HCT116 (cell line): ENCODE data around the gene OPRD1. TPM values are rescaled to one million over a fixed set of nuclear protein-coding genes. Genes with fewer than 3 reads are reported as not detected.
A peak's percentile ranks its signal among the peaks of the same experiment; 100 is the strongest.
"Not testable (repeated sequence)": the region's sequence is repeated elsewhere in the genome, so short reads cannot be mapped to it uniquely, and the experiment has no call there.

Experiments
- ATAC-seq: fragments of 200-7000 bp; cut with Tn5 transposase; 2 replicates; pipeline ENCODE4 v1.9.1; 2020; ENCODE audit warnings: mild to moderate bottlenecking, moderate library complexity
- BruUV-seq: library from RNA; stranded (reverse); fragments of 400-500 nt; replicated peaks from 2 replicates; lab custom pipeline; 2021; lab: Mats Ljungman, UMichigan
- CTCF ChIA-PET: fragments of 300-600 bp; sonication (Branson Sonifier 250); formaldehyde crosslinking; loops from one replicate; lab custom pipeline; 2021; ENCODE audit warnings: antibody characterized with exemption; lab: Charles Lee
- POLR2A ChIA-PET: fragments of 300-600, 350-600 bp; sonication (Branson Sonifier 250); formaldehyde crosslinking; loops from one replicate; lab custom pipeline; 2021; ENCODE audit warnings: antibody characterized with exemption; lab: Charles Lee
- RAD21 ChIA-PET, 2 experiments: fragments of 300-600 bp; sonication (Branson Sonifier 250); formaldehyde crosslinking; loops; one replicate each; lab custom pipeline; 2023; ENCODE audit warnings: low total read pairs in 2 of 2; ENCODE audit not compliant: uncharacterized antibody in 2 of 2, unreplicated experiment in 2 of 2, low non-redundant PET in 1 of 2; lab: Charles Lee
- DNase-seq: peaks from one replicate; pipeline ENCODE4 v3.0.0-alpha.2; 2010; ENCODE audit warnings: low read depth, low spot score
- H2AFZ ChIP-seq: fragments of 200-600 bp; shearing (Covaris generic), sonication (generic); 2 replicates; pipeline ENCODE4 v1.6.1; 2017; ENCODE audit warnings: low read depth, mixed run types, mixed read lengths, antibody characterized with exemption, low read length; ENCODE audit not compliant: poor library complexity, severe bottlenecking
- H3K27ac ChIP-seq: 2 replicates; pipeline ENCODE4 v1.5.1; 2012; ENCODE audit warnings: low read depth, low read length
- H3K27me3 ChIP-seq: fragments of 200-600 bp; sonication (generic); 2 replicates; pipeline ENCODE4 v1.6.1; 2016; ENCODE audit warnings: mixed run types, low read length, mixed read lengths; ENCODE audit not compliant: insufficient read depth
- H3K36me3 ChIP-seq, 2 experiments: fragments of 200-500 bp in 1 of 2; fragments of 200-600 bp in 1 of 2; sonication (Bioruptor generic) in 1 of 2; sonication (generic) in 1 of 2; 2 replicates each; pipeline versions ENCODE4 v1.5.1 to v1.6.1; 2014 to 2016; ENCODE audit warnings: low read length in 2 of 2, inconsistent platforms in 1 of 2, mixed read lengths in 1 of 2, mixed run types in 1 of 2; ENCODE audit not compliant: insufficient read depth in 2 of 2, control insufficient read depth in 1 of 2
- H3K4me1 ChIP-seq, 2 experiments: fragments of 200-600 bp in 1 of 2; sonication (generic) in 1 of 2; 2 replicates each; pipeline versions ENCODE4 v1.5.1 to v1.6.1; 2012 to 2017; ENCODE audit warnings: low read length in 2 of 2, inconsistent platforms in 1 of 2, mild to moderate bottlenecking in 1 of 2, mixed read lengths in 1 of 2, mixed run types in 1 of 2, moderate library complexity in 1 of 2; ENCODE audit not compliant: insufficient read depth in 2 of 2, control insufficient read depth in 1 of 2
- H3K4me2 ChIP-seq: fragments of 200-600 bp; sonication (generic); 2 replicates; pipeline ENCODE4 v1.6.1; 2017; ENCODE audit warnings: mixed run types, low read length, mixed read lengths
- H3K4me3 ChIP-seq, 2 experiments: fragments of 200-600 bp in 1 of 2; sonication (generic) in 1 of 2; replicated peaks in 1 of 2; 2 replicates each; pipeline ENCODE4 v1.5.1; 2011 to 2016; ENCODE audit warnings: low read length in 2 of 2, control low read depth in 1 of 2, low read depth in 1 of 2, mild to moderate bottlenecking in 1 of 2, mixed read lengths in 1 of 2, mixed run types in 1 of 2
- H3K79me2 ChIP-seq: fragments of 200-600 bp; sonication (generic); 2 replicates; pipeline ENCODE4 v1.6.1; 2017; ENCODE audit warnings: mild to moderate bottlenecking, mixed run types, low read length, moderate library complexity, mixed read lengths; ENCODE audit not compliant: insufficient read depth
- H3K9ac ChIP-seq: fragments of 200-600 bp; sonication (generic); 2 replicates; pipeline ENCODE4 v1.6.1; 2016; ENCODE audit warnings: low read length, mixed read lengths
- H3K9me2 ChIP-seq: fragments of 200-600 bp; sonication (generic), shearing (Covaris generic); 2 replicates; pipeline ENCODE4 v1.6.1; 2017; ENCODE audit warnings: mixed run types, mild to moderate bottlenecking, moderate library complexity; ENCODE audit not compliant: insufficient read depth
- H3K9me3 ChIP-seq, 2 experiments: fragments of 200-500 bp in 1 of 2; fragments of 200-600 bp in 1 of 2; sonication (Bioruptor generic) in 1 of 2; sonication (generic) in 1 of 2; 2 replicates each; pipeline ENCODE4 v1.6.1; 2014 to 2017; ENCODE audit warnings: low read length in 2 of 2, mixed read lengths in 2 of 2, inconsistent platforms in 1 of 2, low read depth in 1 of 2, mild to moderate bottlenecking in 1 of 2, mixed run types in 1 of 2, moderate library complexity in 1 of 2; ENCODE audit not compliant: control insufficient read depth in 1 of 2, insufficient read depth in 1 of 2
- H4K20me1 ChIP-seq: fragments of 200-600 bp; sonication (generic), shearing (Covaris generic); 2 replicates; pipeline ENCODE4 v1.6.1; 2017; ENCODE audit warnings: mixed run types, mild to moderate bottlenecking, moderate library complexity; ENCODE audit not compliant: insufficient read depth
- CBX3 ChIP-seq: IDR thresholded peaks from 2 replicates; pipeline ENCODE4 v1.6.1; 2012; ENCODE audit warnings: low read depth
- FOSL1 ChIP-seq: IDR thresholded peaks from 2 replicates; pipeline ENCODE4 v1.6.1; 2012; ENCODE audit warnings: low read depth
- JUND ChIP-seq: IDR thresholded peaks from 2 replicates; pipeline ENCODE4 v1.6.1; 2012
- MAX ChIP-seq: IDR thresholded peaks from 2 replicates; pipeline ENCODE4 v1.6.1; 2012
- intact Hi-C: fragments of 100-400 bp; cut with micrococcal nuclease; formaldehyde crosslinking; loops from 2 replicates; pipeline ENCODE4 v1.10.0; 2022
- total RNA-seq: library from RNA; stranded (reverse); gene quantifications from one replicate; pipeline ENCODE4 v1.2.1, GENCODE V29; 2021; ENCODE audit not compliant: unreplicated experiment

OPRD1 gene
- total RNA-seq, 1 experiment from 2014 or later: not detected

DNA sequence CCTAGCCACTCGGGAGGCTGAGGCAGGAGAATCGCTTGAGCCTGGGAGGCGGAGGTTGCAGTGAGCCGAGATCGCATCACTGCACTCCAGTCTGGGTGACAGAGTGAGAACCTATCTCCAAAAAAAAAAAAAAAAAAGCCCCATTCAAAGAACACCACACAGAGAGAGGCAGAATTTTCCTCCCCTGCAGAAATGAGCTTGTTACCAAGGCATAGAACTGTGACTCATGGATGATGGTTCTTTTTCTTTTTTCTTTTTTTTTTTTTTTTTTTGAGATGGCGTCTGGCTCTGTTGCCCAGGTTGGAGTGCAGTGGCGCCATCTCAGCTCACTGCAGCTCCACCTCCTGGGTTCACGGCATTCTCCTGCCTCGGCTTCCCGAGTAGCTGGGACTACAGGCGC lies 12.1 kb downstream of the OPRD1 start:
- H3K79me2 ChIP-seq, DNase-seq, ATAC-seq, H3K9ac ChIP-seq, BruUV-seq, H3K9me2 ChIP-seq, H3K27ac ChIP-seq, H3K27me3 ChIP-seq, POLR2A ChIA-PET, H3K4me3 ChIP-seq, CTCF ChIA-PET, H3K4me2 ChIP-seq, RAD21 ChIA-PET, H3K9me3 ChIP-seq, H2AFZ ChIP-seq, H3K36me3 ChIP-seq, H4K20me1 ChIP-seq, intact Hi-C loops: not testable (repeated sequence)
- peaks cover 8 to 19% of the 10 kb centered on the region in 2 experiments for H3K4me1 ChIP-seq

- H3K36me3 ChIP-seq, H4K20me1 ChIP-seq, BruUV-seq, H3K9me2 ChIP-seq, H3K27ac ChIP-seq, H3K27me3 ChIP-seq, H3K9me3 ChIP-seq, H3K9ac ChIP-seq, CTCF ChIA-PET, H3K79me2 ChIP-seq, intact Hi-C loops: not testable (repeated sequence)
- H3K4me3 ChIP-seq: peak overlapping the region in 1 of 2 experiments; percentile 28; a peak in 2 of 4 replicates
- POLR2A ChIA-PET: interaction anchor here (1.4 to 1.8 kb wide), 2 partner anchors 12 to 14 kb away, joined by 4 read pairs; no protein-coding TSS in a partner anchor
- DNase-seq (peak; percentile 56), ATAC-seq (peak; percentile 97)
- H3K4me2 ChIP-seq: peak overlapping the region; percentile 55
- RAD21 ChIA-PET: interaction anchor here in 1 of 2 experiments (0.7 to 1.0 kb wide), 2 partner anchors 49 to 53 kb away, joined by 5 read pairs; no protein-coding TSS in a partner anchor
- TF ChIP-seq JUND (peak; percentile 19; the same call in 1 of the 2 replicates), MAX (peak; percentile 39), CBX3 (peak; percentile 36; the same call in 1 of the 2 replicates), FOSL1 (peak; percentile 39; the same call in 1 of the 2 replicates)
- H3K4me1 ChIP-seq: peaks cover 11 to 20% of the 10 kb centered on the region in 2 experiments
- H2AFZ ChIP-seq: peak overlapping the region; percentile 78
Measured at GRCh38 chr1:28828227-28828858, 16.4 kb downstream of the OPRD1 start.
